Stimulated activated naive CD8-positive, alpha-beta T cell treated with anti-CD3 and anti-CD28 coated beads, Interleukin-15, amount 100 ng/mL, for 72 hours (primary cell): Measurements from ENCODE around the gene PSMB3.
A peak's percentile ranks its signal among the peaks of the same experiment; 100 is the strongest.
"Not testable (repeated sequence)": the region's sequence is repeated elsewhere in the genome, so short reads cannot be mapped to it uniquely, and the experiment has no call there.

ENCODE experiments used
- ATAC-seq: fragments of 150-1000 bp; cut with Tn5 transposase; 2 replicates; pipeline ENCODE4 v1.10.0; 2021; ENCODE audit warnings: mild to moderate bottlenecking, moderate library complexity
- DNase-seq, 2 donors: peaks; one replicate each; pipeline ENCODE4 v3.0.0; 2021 to 2022
- H3K27ac Mint-ChIP-seq, 2 donors: one replicate each; pipeline ENCODE4 v1.8.0; 2022; ENCODE audit warnings: mild to moderate bottlenecking in 2 of 2, mixed read lengths in 2 of 2, moderate library complexity in 2 of 2
- H3K27me3 Mint-ChIP-seq: one replicate; pipeline ENCODE4 v1.8.0; 2022; ENCODE audit warnings: mixed read lengths
- H3K4me1 Mint-ChIP-seq: one replicate; pipeline ENCODE4 v1.8.0; 2022; ENCODE audit warnings: mild to moderate bottlenecking, mixed read lengths
- H3K4me3 Mint-ChIP-seq, 2 donors: one replicate each; pipeline ENCODE4 v1.8.0; 2022; ENCODE audit warnings: mild to moderate bottlenecking in 2 of 2, mixed read lengths in 2 of 2, moderate library complexity in 1 of 2
- H3K9me3 Mint-ChIP-seq, 2 donors: one replicate each; pipeline ENCODE4 v1.8.0; 2022; ENCODE audit warnings: mixed read lengths in 2 of 2

The PSMB3 gene

GRCh38 chr17:38711792-38712571 lies 40.6 kb upstream of the PSMB3 start:
- ATAC-seq (no peak), DNase-seq (no peak)
- H3K27ac Mint-ChIP-seq = peak overlapping the region in 1 of 2 donors; percentile 60
- no peak overlapping the region for H3K4me3 Mint-ChIP-seq
- H3K4me1 Mint-ChIP-seq = peaks cover 85% of the 10 kb centered on the region
- no peaks in the 10 kb centered on the region for H3K9me3 Mint-ChIP-seq
- H3K27me3 Mint-ChIP-seq = no peaks in the 10 kb centered on the region

- H3K27ac Mint-ChIP-seq = no peak overlapping the region
- ATAC-seq (no peak), DNase-seq (no peak)
- no peaks in the 10 kb centered on the region for H3K9me3 Mint-ChIP-seq
- no peak overlapping the region for H3K4me3 Mint-ChIP-seq
- H3K4me1 Mint-ChIP-seq = peaks cover 81% of the 10 kb centered on the region
- H3K27me3 Mint-ChIP-seq = no peaks in the 10 kb centered on the region
These were observed 39.9 kb upstream of the PSMB3 start for GRCh38 chr17:38712593-38712992.

- Mint-ChIP-seq H3K27ac (peak overlapping the region in 1 of 2 donors; percentile 79), H3K27me3 (no peaks in the 10 kb centered on the region), H3K9me3 (no peaks in the 10 kb centered on the region), H3K4me1 (peaks cover 82% of the 10 kb centered on the region), H3K4me3 (no peak overlapping the region)
- DNase-seq = no peak
- no peak for ATAC-seq
These were observed 39.0 kb upstream of the PSMB3 start for GRCh38 chr17:38713456-38714075.

GRCh38 chr17:38715216-38715943 lies 37.2 kb upstream of the PSMB3 start:
- DNase-seq = no peak
- Mint-ChIP-seq H3K4me3 (peak overlapping the region; percentile 30 to 53), H3K4me1 (peaks cover 78% of the 10 kb centered on the region), H3K9me3 (no peaks in the 10 kb centered on the region), H3K27ac (peak overlapping the region; percentile 21 to 93), H3K27me3 (no peaks in the 10 kb centered on the region)
- ATAC-seq = no peak

GRCh38 chr17:38716368-38717005 lies 36.1 kb upstream of the PSMB3 start:
- ATAC-seq = no peak
- Mint-ChIP-seq H3K4me3 (no peak overlapping the region), H3K27me3 (no peaks in the 10 kb centered on the region)

GRCh38 chr17:38717139-38717745 lies 35.3 kb upstream of the PSMB3 start:
- H3K27ac Mint-ChIP-seq = peak overlapping the region in 1 of 2 donors; percentile 44
- no peaks in the 10 kb centered on the region for H3K27me3 Mint-ChIP-seq
- H3K4me1 Mint-ChIP-seq = peaks cover 72% of the 10 kb centered on the region
- H3K9me3 Mint-ChIP-seq = no peaks in the 10 kb centered on the region
- ATAC-seq = no peak
- DNase-seq = no peak
- no peak overlapping the region for H3K4me3 Mint-ChIP-seq

More at GRCh38 chr17:38716368-38717005, 36.1 kb upstream of the PSMB3 start:
- peaks cover 78% of the 10 kb centered on the region for H3K4me1 Mint-ChIP-seq
- H3K9me3 Mint-ChIP-seq = no peaks in the 10 kb centered on the region
- H3K27ac Mint-ChIP-seq = no peak overlapping the region
- DNase-seq = no peak

GRCh38 chr17:38719289-38719942 lies 33.1 kb upstream of the PSMB3 start:
- no peaks in the 10 kb centered on the region for H3K27me3 Mint-ChIP-seq
- no peak overlapping the region for H3K27ac Mint-ChIP-seq
- H3K4me3 Mint-ChIP-seq = no peak overlapping the region
- no peaks in the 10 kb centered on the region for H3K9me3 Mint-ChIP-seq
- DNase-seq = no peak
- no peak for ATAC-seq
- H3K4me1 Mint-ChIP-seq = peaks cover 72% of the 10 kb centered on the region

- peaks cover 72% of the 10 kb centered on the region for H3K4me1 Mint-ChIP-seq
- H3K4me3 Mint-ChIP-seq = no peak overlapping the region
- H3K9me3 Mint-ChIP-seq = no peaks in the 10 kb centered on the region
- H3K27me3 Mint-ChIP-seq = no peaks in the 10 kb centered on the region
- no peak overlapping the region for H3K27ac Mint-ChIP-seq
- ATAC-seq (peak; percentile 3), DNase-seq (no peak)
These were observed 32.4 kb upstream of the PSMB3 start for GRCh38 chr17:38719943-38720641.

GRCh38 chr17:38720941-38721340 lies 31.6 kb upstream of the PSMB3 start:
- Mint-ChIP-seq H3K27me3 (no peaks in the 10 kb centered on the region), H3K4me1 (peaks cover 72% of the 10 kb centered on the region), H3K27ac (no peak overlapping the region), H3K4me3 (no peak overlapping the region), H3K9me3 (no peaks in the 10 kb centered on the region)
- ATAC-seq (no peak), DNase-seq (no peak)

- DNase-seq (no peak), ATAC-seq (peak; percentile 36)
- Mint-ChIP-seq H3K9me3 (no peaks in the 10 kb centered on the region), H3K4me1 (peaks cover 78% of the 10 kb centered on the region), H3K27ac (no peak overlapping the region), H3K4me3 (no peak overlapping the region), H3K27me3 (no peaks in the 10 kb centered on the region)
These were observed 30.7 kb upstream of the PSMB3 start for GRCh38 chr17:38721802-38722201.

GRCh38 chr17:38724337-38724988 lies 28.1 kb upstream of the PSMB3 start:
- Mint-ChIP-seq H3K9me3 (peaks cover 6 to 8% of the 10 kb centered on the region in 2 donors), H3K4me3 (no peak overlapping the region), H3K27ac (no peak overlapping the region), H3K4me1 (peaks cover 86% of the 10 kb centered on the region), H3K27me3 (no peaks in the 10 kb centered on the region)
- ATAC-seq (no peak), DNase-seq (no peak)

- no peaks in the 10 kb centered on the region for H3K27me3 Mint-ChIP-seq
- ATAC-seq (no peak), DNase-seq (no peak)
- peaks cover 85% of the 10 kb centered on the region for H3K4me1 Mint-ChIP-seq
- H3K27ac Mint-ChIP-seq = no peak overlapping the region
- no peak overlapping the region for H3K4me3 Mint-ChIP-seq
- H3K9me3 Mint-ChIP-seq = peaks cover 6 to 8% of the 10 kb centered on the region in 2 donors
These were observed 27.5 kb upstream of the PSMB3 start for GRCh38 chr17:38725066-38725465.

GRCh38 chr17:38726145-38726544 lies 26.4 kb upstream of the PSMB3 start:
- not testable (repeated sequence) for H3K9me3 Mint-ChIP-seq, ATAC-seq, H3K27me3 Mint-ChIP-seq, DNase-seq, H3K27ac Mint-ChIP-seq
- Mint-ChIP-seq H3K4me1 (peaks cover 81% of the 10 kb centered on the region), H3K4me3 (peak overlapping the region in 1 of 2 donors; percentile 55)

GRCh38 chr17:38727736-38728135 lies 24.8 kb upstream of the PSMB3 start:
- no peaks in the 10 kb centered on the region for H3K27me3 Mint-ChIP-seq
- H3K9me3 Mint-ChIP-seq = peaks cover 6 to 8% of the 10 kb centered on the region in 2 donors
- DNase-seq (peak; percentile 75 to 82), ATAC-seq (peak; percentile 62)
- peak overlapping the region; percentile 82 to 87 for H3K4me3 Mint-ChIP-seq
- H3K4me1 Mint-ChIP-seq = peaks cover 89% of the 10 kb centered on the region
- H3K27ac Mint-ChIP-seq = peak overlapping the region; percentile 92 to 94
